Measurements from ENCODE around the gene TMEM143.

DNA sequence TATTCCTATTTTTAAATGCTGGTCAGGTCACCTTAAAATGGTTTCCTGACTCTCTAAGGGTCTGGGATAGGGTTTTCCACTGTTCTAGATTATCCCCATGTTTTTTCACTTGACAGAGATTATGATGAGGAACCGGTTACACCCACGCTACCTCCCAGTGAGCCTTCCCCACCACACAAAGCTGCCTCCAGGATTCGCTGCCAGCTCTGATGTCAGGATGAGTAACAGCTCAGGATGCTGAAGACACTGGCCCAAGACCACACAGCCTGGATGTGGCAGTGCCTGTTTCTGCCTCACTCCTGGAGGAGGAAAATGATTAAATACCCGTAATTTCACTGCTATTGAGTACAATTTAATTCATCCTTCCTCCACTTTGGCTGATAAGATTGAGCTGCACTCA lies 70.9 kb downstream of the TMEM143 start:
- TF ChIP-seq POLR2AphosphoS5 (IDR thresholded peaks at IDR 0.05; ENCODE audit: low read depth, low read length) = no peak
- TF ChIP-seq, protein P1, sequence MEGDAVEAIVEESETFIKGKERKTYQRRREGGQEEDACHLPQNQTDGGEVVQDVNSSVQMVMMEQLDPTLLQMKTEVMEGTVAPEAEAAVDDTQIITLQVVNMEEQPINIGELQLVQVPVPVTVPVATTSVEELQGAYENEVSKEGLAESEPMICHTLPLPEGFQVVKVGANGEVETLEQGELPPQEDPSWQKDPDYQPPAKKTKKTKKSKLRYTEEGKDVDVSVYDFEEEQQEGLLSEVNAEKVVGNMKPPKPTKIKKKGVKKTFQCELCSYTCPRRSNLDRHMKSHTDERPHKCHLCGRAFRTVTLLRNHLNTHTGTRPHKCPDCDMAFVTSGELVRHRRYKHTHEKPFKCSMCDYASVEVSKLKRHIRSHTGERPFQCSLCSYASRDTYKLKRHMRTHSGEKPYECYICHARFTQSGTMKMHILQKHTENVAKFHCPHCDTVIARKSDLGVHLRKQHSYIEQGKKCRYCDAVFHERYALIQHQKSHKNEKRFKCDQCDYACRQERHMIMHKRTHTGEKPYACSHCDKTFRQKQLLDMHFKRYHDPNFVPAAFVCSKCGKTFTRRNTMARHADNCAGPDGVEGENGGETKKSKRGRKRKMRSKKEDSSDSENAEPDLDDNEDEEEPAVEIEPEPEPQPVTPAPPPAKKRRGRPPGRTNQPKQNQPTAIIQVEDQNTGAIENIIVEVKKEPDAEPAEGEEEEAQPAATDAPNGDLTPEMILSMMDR (IDR thresholded peaks at IDR 0.05; ENCODE audit: control extremely low read depth in 1 of 3, insufficient read depth in 1 of 3, low read depth in 1 of 3, low read length in 3 of 3) = no peak
- TF ChIP-seq BCL11A (IDR thresholded peaks at IDR 0.05; ENCODE audit: low read depth in 2 of 2, low read length in 2 of 2) = no peak
